Activated naive CD4-positive, alpha-beta T cell treated with anti-CD3 and anti-CD28 coated beads, Interleukin-2, amount 50 U/mL, for 16 hours (primary cell): ENCODE measurements around the gene ANKMY2.

Experiments used
- DNase-seq: peaks from one replicate; pipeline ENCODE4 v3.0.0-alpha.2; 2020

ANKMY2 gene

GRCh38 chr7:16657656-16658279 lies 12.2 kb upstream of the ANKMY2 start:
- no peak for DNase-seq

DNA sequence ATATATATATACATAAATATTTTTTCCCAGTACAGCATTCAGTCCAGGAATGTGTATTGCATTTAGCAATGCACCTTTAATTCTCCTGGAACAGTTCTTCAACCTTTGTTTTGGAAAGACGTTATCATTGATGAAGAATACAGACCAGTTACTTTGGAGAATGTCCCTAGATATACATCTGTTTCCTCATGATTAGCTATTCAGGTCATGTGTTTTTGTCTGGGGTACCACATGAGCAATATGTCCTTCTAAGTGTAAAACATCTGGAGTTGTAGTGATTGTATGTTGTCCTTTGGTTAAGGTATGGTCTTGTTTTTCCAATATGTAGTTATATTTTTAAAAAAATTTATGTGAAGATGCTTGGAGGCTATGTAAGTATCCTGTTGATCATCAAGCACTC lies 10.6 kb upstream of the ANKMY2 start:
- DNase-seq = no peak

GRCh38 chr7:16655394-16655793 lies 9.8 kb upstream of the ANKMY2 start:
- no peak for DNase-seq

DNA sequence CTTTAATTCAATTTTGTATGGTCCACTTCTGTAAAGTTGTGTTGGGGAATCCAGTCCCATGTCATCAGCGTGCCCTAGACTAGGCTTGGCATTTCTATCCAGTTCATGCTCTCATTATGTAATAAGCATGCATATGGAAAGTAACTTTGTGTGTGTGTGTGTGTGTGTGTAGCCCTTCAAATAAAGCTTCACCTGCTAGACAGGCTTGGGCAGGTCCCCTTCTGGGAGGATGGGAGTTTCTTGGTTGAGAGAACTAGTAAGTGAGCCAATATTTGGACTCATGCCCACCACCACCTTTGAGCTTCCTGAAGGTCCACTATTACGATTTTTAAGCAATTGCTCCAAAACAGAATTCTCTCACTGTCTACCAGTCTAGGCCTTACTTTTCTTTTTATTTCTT lies 7.3 kb upstream of the ANKMY2 start:
- no peak for DNase-seq

DNA sequence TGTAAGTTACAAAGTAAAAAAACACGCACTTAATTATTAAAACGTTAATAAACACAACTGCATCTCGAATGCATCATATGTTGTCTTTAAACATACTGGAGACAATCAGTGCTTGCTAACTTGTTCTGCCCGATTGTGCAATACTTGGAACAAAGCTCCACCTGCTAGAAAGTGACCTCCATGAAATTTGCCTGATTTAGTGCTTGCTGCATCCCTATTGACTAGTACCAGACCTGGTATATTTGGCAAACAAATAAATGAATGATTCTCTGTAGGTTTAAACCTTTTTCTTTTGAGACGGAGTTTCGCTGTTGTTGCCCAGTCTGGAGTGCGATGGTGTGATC lies 6.7 kb upstream of the ANKMY2 start:
- no peak for DNase-seq

DNA sequence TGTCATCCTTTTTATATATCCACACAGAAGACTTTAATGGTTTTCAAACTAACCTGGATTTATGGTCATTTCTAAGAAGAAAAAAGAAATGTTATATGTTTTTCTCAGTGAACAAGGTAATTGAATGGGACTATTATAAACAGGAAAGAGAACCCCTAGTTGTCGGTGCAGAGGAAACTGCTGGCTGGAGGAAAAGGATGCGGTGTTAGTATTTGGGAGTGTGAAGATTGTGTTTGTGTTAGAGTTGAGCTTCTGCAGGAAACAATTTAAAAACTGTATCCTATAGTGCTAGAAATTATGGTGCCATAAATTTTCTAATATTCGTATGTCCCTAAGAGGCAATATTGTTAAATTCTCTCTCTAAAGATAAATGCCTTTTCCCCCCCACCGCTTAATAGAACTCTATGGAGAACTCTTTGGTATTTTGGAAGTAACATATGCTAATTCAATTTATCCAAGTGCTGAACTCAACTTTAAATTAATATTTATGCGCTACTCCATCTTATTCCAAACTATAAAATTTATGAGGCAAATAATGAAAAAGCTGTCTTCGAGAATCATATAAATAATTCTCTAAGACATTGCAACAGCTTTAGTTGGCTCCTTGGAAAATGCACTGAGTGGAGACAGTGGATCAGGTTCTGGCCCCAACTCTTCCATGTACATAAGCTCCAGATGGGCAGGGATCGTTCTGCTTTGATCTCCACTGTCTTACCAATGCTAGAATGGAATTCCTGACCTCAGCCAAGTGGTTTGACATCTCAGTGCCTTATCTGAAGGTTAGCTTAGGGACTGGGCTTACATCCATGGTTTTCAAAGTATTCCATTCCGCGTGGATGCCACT lies 6.1 kb upstream of the ANKMY2 start:
- DNase-seq = no peak

DNA sequence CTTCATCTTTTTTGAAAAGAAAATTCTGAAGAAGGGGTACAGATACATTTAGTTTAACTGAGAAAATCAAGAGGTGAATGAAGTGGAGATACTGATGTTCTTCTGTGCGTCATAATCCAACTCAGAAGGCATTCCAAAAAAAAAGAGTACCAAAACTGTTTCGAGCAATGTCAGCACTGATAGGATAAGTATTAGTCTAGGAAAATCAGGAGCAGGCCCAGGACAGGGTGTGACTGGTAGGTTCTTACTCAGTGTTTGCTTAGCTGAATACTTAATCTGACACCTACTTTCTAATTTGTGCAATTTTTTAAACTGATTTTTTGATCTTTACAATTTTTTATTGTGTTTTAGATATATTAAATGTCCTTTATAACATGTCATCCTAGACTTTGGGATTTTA lies 4.7 kb upstream of the ANKMY2 start:
- no peak for DNase-seq

- DNase-seq = no peak
Observed at GRCh38 chr7:16649196-16649595, 3.6 kb upstream of the ANKMY2 start.

DNA sequence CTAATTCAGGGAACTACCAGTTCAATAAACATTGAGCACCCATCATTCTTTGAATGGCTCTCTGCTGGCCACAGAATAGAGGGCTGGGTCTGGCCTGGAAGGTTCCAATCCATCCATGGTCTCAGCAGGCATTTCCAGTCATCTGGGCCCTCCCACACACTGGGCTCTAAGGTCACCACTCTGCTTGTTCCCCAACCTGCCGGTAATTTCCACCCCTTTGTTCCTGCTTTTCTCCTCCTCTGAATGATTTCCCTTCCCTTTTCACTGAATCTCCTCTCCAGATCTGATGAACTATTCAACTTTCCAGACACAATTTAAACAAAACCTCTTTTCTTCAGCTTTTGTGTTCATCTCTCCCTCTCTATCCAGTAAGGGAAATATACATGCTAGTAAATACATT lies 3.0 kb upstream of the ANKMY2 start:
- no peak for DNase-seq

GRCh38 chr7:16647435-16647960 lies 1.9 kb upstream of the ANKMY2 start:
- DNase-seq = no peak

DNA sequence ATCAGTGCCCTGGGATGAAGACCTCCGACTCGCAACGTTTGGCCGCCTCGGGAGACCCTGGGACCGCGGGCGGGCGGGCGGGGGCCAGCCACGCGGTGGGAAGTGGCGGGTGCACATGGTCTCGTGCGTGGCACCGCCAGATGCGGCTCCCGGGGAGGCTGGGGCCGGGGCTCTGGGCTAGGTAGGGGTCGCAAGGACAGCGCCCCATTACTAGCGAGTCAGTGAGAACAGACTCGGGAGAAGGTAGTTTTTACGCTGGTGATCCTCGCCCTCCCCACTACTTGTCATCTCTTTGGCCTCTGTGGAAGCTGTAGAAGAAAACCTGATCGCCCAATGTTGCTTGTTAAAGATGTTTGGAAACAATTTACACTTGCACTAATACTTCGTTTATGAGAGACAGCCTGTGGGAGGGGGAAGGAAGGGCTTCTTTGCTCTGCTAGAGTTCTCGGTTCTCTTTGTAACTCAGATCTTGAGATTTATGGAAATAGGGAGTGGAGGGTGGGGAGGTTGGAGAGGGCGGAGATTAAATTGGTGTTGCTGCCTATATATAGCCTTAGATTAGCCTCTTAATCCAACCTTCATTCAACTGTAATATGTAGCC lies 1.0 kb upstream of the ANKMY2 start:
- peak; percentile 47 for DNase-seq

- peak; percentile 57 for DNase-seq
Observed at GRCh38 chr7:16644636-16645592, 640 bp downstream of the ANKMY2 start.

DNA sequence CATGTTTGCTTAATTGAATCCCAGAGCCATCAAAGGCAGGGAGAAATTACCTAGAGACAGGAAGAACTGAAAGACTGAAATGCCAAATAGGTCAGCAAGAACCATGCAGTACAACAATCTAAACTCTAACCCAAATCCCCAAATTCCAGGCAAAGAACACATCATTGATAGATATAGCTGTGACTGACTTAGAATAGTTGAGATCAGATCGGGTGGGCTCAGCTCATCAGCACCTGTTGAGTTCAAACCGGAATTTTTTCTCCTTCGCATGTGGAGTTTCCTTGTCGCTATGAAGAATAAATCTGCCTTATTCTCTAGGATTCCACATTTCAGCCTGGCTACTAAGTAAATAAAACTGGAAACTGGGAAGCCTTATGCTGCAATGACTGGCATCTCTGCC lies 1.4 kb downstream of the ANKMY2 start:
- no peak for DNase-seq

GRCh38 chr7:16638282-16639280 lies 7.0 kb downstream of the ANKMY2 start:
- DNase-seq = no peak

DNA sequence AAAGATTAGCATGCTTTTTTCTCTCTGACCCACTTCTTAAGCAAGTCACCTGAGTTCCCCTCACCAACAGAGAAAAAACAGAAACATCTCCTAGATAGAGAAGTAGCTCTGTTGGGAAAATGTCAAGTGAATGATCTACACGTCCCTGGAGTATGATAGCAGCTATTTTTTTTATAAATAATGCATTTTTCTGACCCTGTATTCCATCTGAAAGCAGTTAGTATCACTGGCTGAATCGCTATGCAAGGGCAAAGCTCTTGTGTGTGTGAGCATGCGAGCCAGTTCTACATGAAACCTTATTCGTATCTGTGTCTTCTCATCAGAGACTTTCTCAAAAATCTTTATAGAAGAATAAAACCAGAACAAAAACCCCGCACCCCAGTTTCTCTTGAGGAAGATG lies 8.2 kb downstream of the ANKMY2 start:
- no peak for DNase-seq

- no peak for DNase-seq
Observed at GRCh38 chr7:16636555-16637101, 8.9 kb downstream of the ANKMY2 start.

DNA sequence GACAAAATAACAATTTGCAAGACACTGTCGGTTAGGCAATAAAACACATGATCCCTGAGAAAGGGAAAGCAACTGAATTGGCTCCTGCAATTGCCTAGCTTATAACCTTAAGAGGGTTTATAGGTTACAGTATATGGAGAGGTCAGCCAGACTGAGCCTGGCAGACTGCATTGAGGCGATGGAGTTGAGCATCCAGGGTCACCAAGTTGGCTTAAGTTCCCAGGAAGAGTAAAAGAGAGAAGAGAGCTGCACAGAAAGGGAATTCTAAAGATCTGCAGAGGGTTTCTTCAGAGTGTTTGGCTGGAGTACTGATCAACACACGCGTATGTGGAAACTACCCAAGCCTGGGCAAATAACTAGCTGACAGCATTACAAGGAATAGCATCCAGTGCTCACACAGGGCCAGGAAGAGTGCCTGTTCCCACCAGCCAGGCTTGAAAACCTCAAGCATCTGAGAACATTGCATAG lies 11.2 kb downstream of the ANKMY2 start:
- no peak for DNase-seq

GRCh38 chr7:16630654-16631053 lies 14.9 kb downstream of the ANKMY2 start:
- no peak for DNase-seq

DNA sequence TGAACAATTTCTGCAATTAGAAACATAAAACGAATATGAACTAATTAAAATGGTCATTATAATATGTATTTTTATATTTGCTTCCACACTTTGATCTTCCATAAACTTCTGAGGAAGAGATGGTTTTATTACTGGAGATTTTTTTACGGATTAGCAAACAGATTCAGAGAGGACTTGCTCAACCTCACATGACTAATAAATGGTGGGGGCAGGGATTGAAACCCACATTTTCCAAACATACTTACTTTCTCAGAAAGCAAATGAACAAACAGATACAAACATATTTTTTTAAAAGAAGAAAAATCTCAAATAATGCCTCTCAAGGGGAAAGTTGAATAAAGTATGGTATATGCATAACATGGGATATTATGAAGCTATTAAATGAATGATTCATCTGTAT lies 18.3 kb downstream of the ANKMY2 start:
- no peak for DNase-seq

DNA sequence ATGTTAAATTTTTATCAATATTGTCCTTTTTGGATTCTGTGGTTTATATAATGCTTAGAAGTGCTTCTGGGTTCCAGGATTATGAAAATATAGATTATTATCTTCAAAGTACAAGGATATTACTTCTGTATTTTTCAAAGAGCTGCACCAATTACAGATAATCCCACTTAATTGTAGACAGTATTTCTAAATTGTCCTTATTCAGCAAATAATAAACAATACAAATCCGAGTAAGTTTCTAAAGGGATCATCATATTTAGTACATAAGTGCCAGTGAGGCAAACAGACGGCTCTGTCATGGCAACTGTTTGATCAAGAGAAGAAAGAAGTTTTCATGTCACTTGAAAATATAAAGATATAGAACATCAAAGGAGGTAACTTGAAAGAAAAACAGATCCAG lies 19.2 kb downstream of the ANKMY2 start:
- DNase-seq = no peak

DNA sequence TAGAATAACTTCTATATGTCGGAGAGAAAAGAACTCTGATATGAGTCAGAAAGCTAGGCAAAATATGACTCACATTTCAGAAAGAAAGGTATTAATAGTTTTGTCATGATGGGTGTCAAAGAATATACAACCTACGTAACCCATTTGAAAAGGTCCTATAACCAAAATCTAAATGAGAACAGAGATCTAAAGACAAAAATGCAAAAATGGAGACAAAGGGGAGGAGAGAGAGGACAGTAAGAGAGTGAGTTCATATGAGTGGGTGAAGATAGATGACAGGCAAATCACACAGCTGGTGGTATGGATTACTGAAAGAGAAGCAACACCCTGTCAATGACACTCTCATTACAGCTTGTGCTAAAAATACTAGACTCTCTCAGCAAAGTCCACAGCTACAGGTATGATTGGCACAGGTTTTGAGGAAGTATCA lies 25.6 kb downstream of the ANKMY2 start:
- DNase-seq = no peak
